Measurements from ENCODE around the gene YBX1.

DNA sequence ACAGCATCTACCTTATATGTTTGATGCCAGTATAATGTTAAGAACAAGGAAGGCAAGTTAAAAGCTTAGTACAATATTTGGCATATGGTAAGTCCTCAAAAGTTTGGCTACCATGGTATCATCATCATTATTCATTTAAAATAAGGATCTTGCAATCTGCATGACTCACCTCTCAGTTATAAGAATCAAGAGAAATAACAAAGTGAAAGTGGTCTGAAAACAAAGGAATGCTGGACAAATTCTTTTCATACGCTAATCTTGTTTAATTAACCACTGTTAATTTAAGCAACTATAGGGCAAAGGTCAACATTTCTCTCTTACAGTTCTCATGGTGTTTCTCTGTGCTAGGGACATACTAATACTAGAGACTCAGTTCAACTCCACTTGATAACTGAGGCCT, 70.9 kb downstream of the YBX1 start:
- TF ChIP-seq, protein P1, sequence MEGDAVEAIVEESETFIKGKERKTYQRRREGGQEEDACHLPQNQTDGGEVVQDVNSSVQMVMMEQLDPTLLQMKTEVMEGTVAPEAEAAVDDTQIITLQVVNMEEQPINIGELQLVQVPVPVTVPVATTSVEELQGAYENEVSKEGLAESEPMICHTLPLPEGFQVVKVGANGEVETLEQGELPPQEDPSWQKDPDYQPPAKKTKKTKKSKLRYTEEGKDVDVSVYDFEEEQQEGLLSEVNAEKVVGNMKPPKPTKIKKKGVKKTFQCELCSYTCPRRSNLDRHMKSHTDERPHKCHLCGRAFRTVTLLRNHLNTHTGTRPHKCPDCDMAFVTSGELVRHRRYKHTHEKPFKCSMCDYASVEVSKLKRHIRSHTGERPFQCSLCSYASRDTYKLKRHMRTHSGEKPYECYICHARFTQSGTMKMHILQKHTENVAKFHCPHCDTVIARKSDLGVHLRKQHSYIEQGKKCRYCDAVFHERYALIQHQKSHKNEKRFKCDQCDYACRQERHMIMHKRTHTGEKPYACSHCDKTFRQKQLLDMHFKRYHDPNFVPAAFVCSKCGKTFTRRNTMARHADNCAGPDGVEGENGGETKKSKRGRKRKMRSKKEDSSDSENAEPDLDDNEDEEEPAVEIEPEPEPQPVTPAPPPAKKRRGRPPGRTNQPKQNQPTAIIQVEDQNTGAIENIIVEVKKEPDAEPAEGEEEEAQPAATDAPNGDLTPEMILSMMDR (IDR thresholded peaks at IDR 0.05; ENCODE audit: insufficient read depth, low read length): no peak
- TF ChIP-seq POLR2AphosphoS5 (IDR thresholded peaks at IDR 0.05; ENCODE audit: low read depth): no peak

All from HL-60 (cell line).